Mucosa of stomach (tissue), 1 donor: ENCODE results near the gene XXYLT1.

Source experiments
- H3K27me3 ChIP-seq: one replicate; pipeline ENCODE4 v1.7.0; 2013; ENCODE audit warnings: mild to moderate bottlenecking, low read length; ENCODE audit not compliant: control insufficient read depth, insufficient read depth
- H3K36me3 ChIP-seq: one replicate; pipeline ENCODE4 v1.7.0; 2013; ENCODE audit warnings: low read length; ENCODE audit not compliant: control insufficient read depth, insufficient read depth
- H3K4me1 ChIP-seq: one replicate; pipeline ENCODE4 v1.7.0; 2013; ENCODE audit warnings: mild to moderate bottlenecking, low read length; ENCODE audit not compliant: control insufficient read depth, insufficient read depth
- H3K4me3 ChIP-seq: one replicate; pipeline ENCODE4 v1.7.0; 2013; ENCODE audit warnings: low read length
- H3K9ac ChIP-seq: one replicate; pipeline ENCODE4 v1.7.0; 2013; ENCODE audit warnings: mild to moderate bottlenecking, low read length, moderate library complexity
- H3K9me3 ChIP-seq: one replicate; pipeline ENCODE4 v1.7.0; 2013; ENCODE audit warnings: mild to moderate bottlenecking, low read length, moderate library complexity; ENCODE audit not compliant: control insufficient read depth
- donor health status: Pancreatic carcinoma.

The XXYLT1 gene

GRCh38 chr3:195171093-195171873, 99.7 kb downstream of the XXYLT1 start:
- Histone ChIP-seq H3K9ac (no peak overlapping the region), H3K9me3 (no peaks in the 10 kb centered on the region), H3K4me3 (no peak overlapping the region), H3K4me1 (no peaks in the 10 kb centered on the region), H3K36me3 (no peaks in the 10 kb centered on the region), H3K27me3 (no peaks in the 10 kb centered on the region)

GRCh38 chr3:195170496-195170895, 100.5 kb downstream of the XXYLT1 start:
- H3K9ac ChIP-seq: no peak overlapping the region
- H3K4me3 ChIP-seq: no peak overlapping the region
- H3K36me3 ChIP-seq: no peaks in the 10 kb centered on the region
- H3K27me3 ChIP-seq: no peaks in the 10 kb centered on the region
- H3K9me3 ChIP-seq: no peaks in the 10 kb centered on the region
- H3K4me1 ChIP-seq: no peaks in the 10 kb centered on the region

GRCh38 chr3:195169011-195169649, 101.8 kb downstream of the XXYLT1 start:
- H3K36me3 ChIP-seq: no peaks in the 10 kb centered on the region
- H3K9ac ChIP-seq: no peak overlapping the region
- no peaks in the 10 kb centered on the region for H3K27me3 ChIP-seq
- H3K4me3 ChIP-seq: no peak overlapping the region
- peaks cover 6% of the 10 kb centered on the region for H3K4me1 ChIP-seq
- no peaks in the 10 kb centered on the region for H3K9me3 ChIP-seq

- no peaks in the 10 kb centered on the region for H3K27me3 ChIP-seq
- no peaks in the 10 kb centered on the region for H3K36me3 ChIP-seq
Observed at GRCh38 chr3:195168009-195168762, 102.8 kb downstream of the XXYLT1 start.

GRCh38 chr3:195165790-195166189, 105.2 kb downstream of the XXYLT1 start:
- no peaks in the 10 kb centered on the region for H3K36me3 ChIP-seq
- H3K27me3 ChIP-seq: no peaks in the 10 kb centered on the region
- no peaks in the 10 kb centered on the region for H3K9me3 ChIP-seq
- H3K4me1 ChIP-seq: peaks cover 14% of the 10 kb centered on the region
- no peak overlapping the region for H3K4me3 ChIP-seq
- H3K9ac ChIP-seq: no peak overlapping the region

More at GRCh38 chr3:195168009-195168762, 102.8 kb downstream of the XXYLT1 start:
- Histone ChIP-seq H3K4me1 (peaks cover 6% of the 10 kb centered on the region), H3K4me3 (no peak overlapping the region), H3K9me3 (no peaks in the 10 kb centered on the region), H3K9ac (no peak overlapping the region)

GRCh38 chr3:195165265-195165609, 105.7 kb downstream of the XXYLT1 start:
- peaks cover 14% of the 10 kb centered on the region for H3K4me1 ChIP-seq
- no peaks in the 10 kb centered on the region for H3K9me3 ChIP-seq
- no peak overlapping the region for H3K4me3 ChIP-seq

GRCh38 chr3:195164573-195165264, 106.2 kb downstream of the XXYLT1 start:
- Histone ChIP-seq H3K9ac (no peak overlapping the region), H3K4me1 (peaks cover 14% of the 10 kb centered on the region), H3K36me3 (no peaks in the 10 kb centered on the region), H3K4me3 (no peak overlapping the region), H3K9me3 (no peaks in the 10 kb centered on the region), H3K27me3 (no peaks in the 10 kb centered on the region)

More at GRCh38 chr3:195165265-195165609, 105.7 kb downstream of the XXYLT1 start:
- H3K9ac ChIP-seq: no peak overlapping the region
- no peaks in the 10 kb centered on the region for H3K27me3 ChIP-seq
- H3K36me3 ChIP-seq: no peaks in the 10 kb centered on the region

- H3K9ac ChIP-seq: no peak overlapping the region
- peaks cover 14% of the 10 kb centered on the region for H3K4me1 ChIP-seq
- no peaks in the 10 kb centered on the region for H3K9me3 ChIP-seq
- H3K4me3 ChIP-seq: no peak overlapping the region
- no peaks in the 10 kb centered on the region for H3K27me3 ChIP-seq
- H3K36me3 ChIP-seq: no peaks in the 10 kb centered on the region
Observed at GRCh38 chr3:195163719-195164572, 107.0 kb downstream of the XXYLT1 start.

- Histone ChIP-seq H3K4me1 (peaks cover 14% of the 10 kb centered on the region), H3K4me3 (no peak overlapping the region), H3K9ac (no peak overlapping the region), H3K36me3 (no peaks in the 10 kb centered on the region), H3K27me3 (no peaks in the 10 kb centered on the region), H3K9me3 (no peaks in the 10 kb centered on the region)
Observed at GRCh38 chr3:195162816-195163215, 108.1 kb downstream of the XXYLT1 start.

- Histone ChIP-seq H3K27me3 (no peaks in the 10 kb centered on the region), H3K4me3 (no peak overlapping the region), H3K9me3 (no peaks in the 10 kb centered on the region), H3K36me3 (no peaks in the 10 kb centered on the region), H3K9ac (no peak overlapping the region), H3K4me1 (peaks cover 14% of the 10 kb centered on the region)
Observed at GRCh38 chr3:195162033-195162669, 108.8 kb downstream of the XXYLT1 start.
